GM23338 (cell line): ENCODE data around the gene SRF. TPM values are rescaled to one million over a fixed set of nuclear protein-coding genes. Genes with fewer than 3 reads are reported as not detected.

Source experiments
- ATAC-seq: fragments of 200-7000 bp; cut with Tn5 transposase; 3 replicates; pipeline ENCODE4 v1.9.1; 2020
- DNase-seq: peaks from one replicate; pipeline ENCODE4 v3.0.0-alpha.2; 2015; ENCODE audit warnings: low spot score
- H2AFZ ChIP-seq: fragments of 200-600 bp; sonication (generic); 2 replicates; pipeline ENCODE4 v1.8.0; 2016; ENCODE audit warnings: antibody characterized with exemption, mild to moderate bottlenecking, moderate library complexity
- H3F3A ChIP-seq: fragments of 200-600 bp; sonication (generic); replicated peaks from 2 replicates; pipeline ENCODE4 v1.8.0; 2017; ENCODE audit warnings: antibody characterized with exemption, mixed run types, low read depth
- H3K27ac ChIP-seq: fragments of 200-600 bp; sonication (generic); 2 replicates; pipeline ENCODE4 v1.6.1; 2016; ENCODE audit warnings: low read depth
- H3K27me3 ChIP-seq: fragments of 200-600 bp; sonication (generic); 2 replicates; pipeline ENCODE4 v1.8.0; 2016; ENCODE audit warnings: mild to moderate bottlenecking, mixed run types, moderate library complexity; ENCODE audit not compliant: insufficient read depth
- H3K36me3 ChIP-seq: fragments of 200-600 bp; sonication (generic); 2 replicates; pipeline ENCODE4 v1.8.0; 2016; ENCODE audit warnings: mild to moderate bottlenecking; ENCODE audit not compliant: insufficient read depth
- H3K4me1 ChIP-seq: fragments of 200-600 bp; sonication (generic); 2 replicates; pipeline ENCODE4 v1.8.0; 2016; ENCODE audit warnings: mild to moderate bottlenecking, moderate library complexity; ENCODE audit not compliant: insufficient read depth
- H3K4me2 ChIP-seq: fragments of 200-600 bp; sonication (generic); 2 replicates; pipeline ENCODE4 v1.7.1; 2017; ENCODE audit warnings: mixed run types
- H3K4me3 ChIP-seq: fragments of 200-600 bp; sonication (generic); 2 replicates; pipeline ENCODE4 v1.6.1; 2016; ENCODE audit warnings: mixed run types
- H3K79me2 ChIP-seq: fragments of 200-600 bp; sonication (generic); replicated peaks from 2 replicates; pipeline ENCODE4 v1.8.0; 2017; ENCODE audit warnings: mild to moderate bottlenecking; ENCODE audit not compliant: insufficient read depth
- H3K9me2 ChIP-seq: fragments of 200-600 bp; sonication (generic); 2 replicates; pipeline ENCODE4 v1.8.0; 2017; ENCODE audit not compliant: insufficient read depth
- H4K20me1 ChIP-seq: fragments of 200-600 bp; sonication (generic); replicated peaks from 2 replicates; pipeline ENCODE4 v1.8.0; 2017; ENCODE audit warnings: mild to moderate bottlenecking; ENCODE audit not compliant: insufficient read depth
- H3K27ac Mint-ChIP-seq: 2 replicates; pipeline ENCODE4 v1.8.0; 2020; ENCODE audit warnings: inconsistent platforms, mild to moderate bottlenecking, moderate library complexity, mixed read lengths
- H3K27me3 Mint-ChIP-seq: 3 replicates; pipeline ENCODE4 v1.8.0; 2022; ENCODE audit warnings: low read depth, mild to moderate bottlenecking, moderate library complexity, mixed read lengths, inconsistent platforms; ENCODE audit not compliant: insufficient read depth, poor library complexity
- H3K36me3 Mint-ChIP-seq: 3 replicates; pipeline ENCODE4 v1.8.0; 2021; ENCODE audit warnings: low read depth, mild to moderate bottlenecking, inconsistent platforms, moderate library complexity, mixed read lengths
- H3K4me1 Mint-ChIP-seq: 3 replicates; pipeline ENCODE4 v1.8.0; 2020; ENCODE audit warnings: mild to moderate bottlenecking, inconsistent platforms, mixed read lengths
- H3K4me3 Mint-ChIP-seq: 3 replicates; pipeline ENCODE4 v1.8.0; 2021; ENCODE audit warnings: moderate library complexity, mild to moderate bottlenecking, inconsistent platforms, mixed read lengths
- H3K9me3 Mint-ChIP-seq: 3 replicates; pipeline ENCODE4 v1.8.0; 2020; ENCODE audit warnings: moderate library complexity, mild to moderate bottlenecking, inconsistent platforms, mixed read lengths
- CREB1 ChIP-seq: fragments of 250-450 bp; sonication (Bioruptor Pico); IDR thresholded peaks from 2 replicates; pipeline ENCODE4 v1.5.0; 2020; ENCODE audit warnings: low read depth, mild to moderate bottlenecking, moderate library complexity
- CTCF ChIP-seq, 2 experiments: fragments of 200-600 bp in 1 of 2; sonication (generic) in 1 of 2; conservative IDR thresholded peaks; 2 replicates each; pipeline versions ENCODE4 v1.5.1 to v1.6.1; 2016 to 2017; ENCODE audit warnings: antibody characterized with exemption in 2 of 2, low read depth in 2 of 2, mild to moderate bottlenecking in 2 of 2, moderate library complexity in 1 of 2
- ETS1 ChIP-seq: IDR thresholded peaks from 2 replicates; pipeline ENCODE4 v1.6.1; 2016; ENCODE audit warnings: antibody characterized with exemption
- EZH2 ChIP-seq: fragments of 200-600 bp; sonication (generic); IDR thresholded peaks from one replicate; pipeline ENCODE4 v1.8.0; 2017; ENCODE audit warnings: antibody characterized with exemption, mild to moderate bottlenecking, low read depth; ENCODE audit not compliant: unreplicated experiment
- EZH2phosphoT487 ChIP-seq: fragments of 200-600 bp; sonication (generic); IDR thresholded peaks from one replicate; pipeline ENCODE4 v1.8.1; 2018; ENCODE audit warnings: antibody characterized with exemption; ENCODE audit not compliant: unreplicated experiment
- JUNB ChIP-seq: IDR thresholded peaks from one replicate; pipeline ENCODE4 v1.6.1; 2016; ENCODE audit warnings: antibody characterized with exemption; ENCODE audit not compliant: unreplicated experiment
- NANOG ChIP-seq: IDR thresholded peaks from 2 replicates; pipeline ENCODE4 v1.6.1; 2016; ENCODE audit warnings: antibody characterized with exemption, borderline replicate concordance
- POLR2AphosphoS5 ChIP-seq: IDR thresholded peaks from 2 replicates; pipeline ENCODE4 v1.6.1; 2016; ENCODE audit warnings: antibody characterized with exemption, low read depth
- REST ChIP-seq: IDR thresholded peaks from one replicate; pipeline ENCODE4 v1.6.1; 2018; ENCODE audit warnings: antibody characterized with exemption; ENCODE audit not compliant: unreplicated experiment
- STAT1 ChIP-seq: IDR thresholded peaks from one replicate; pipeline ENCODE4 v1.6.1; 2016; ENCODE audit warnings: antibody characterized with exemption; ENCODE audit not compliant: unreplicated experiment
- ZNF114 ChIP-seq: fragments of 250-450 bp; sonication (Bioruptor Pico); IDR thresholded peaks from 2 replicates; pipeline ENCODE4 v1.5.0; 2020; ENCODE audit warnings: mild to moderate bottlenecking, moderate library complexity
- ZNF331 ChIP-seq: fragments of 250-450 bp; sonication (Bioruptor Pico); IDR thresholded peaks from 2 replicates; pipeline ENCODE4 v1.5.0; 2020; ENCODE audit warnings: low read depth, mild to moderate bottlenecking, moderate library complexity
- ZNF462 ChIP-seq: fragments of 250-450 bp; sonication (Bioruptor Pico); IDR thresholded peaks from 2 replicates; pipeline ENCODE4 v1.5.0; 2020; ENCODE audit warnings: mild to moderate bottlenecking, moderate library complexity
- polyA plus RNA-seq: library from polyadenylated mRNA; unstranded; fragments of >200 nt; fragmentation: Nextera tagmentation; extraction: Ambion mirVana; gene quantifications from 2 replicates; pipeline ENCODE4 v1.2.1, GENCODE V29; 2016
- total RNA-seq: library from RNA; depleted of rRNA; stranded (reverse); fragments of >200 nt; shearing (Covaris generic); gene quantifications from 2 replicates; pipeline ENCODE4 v1.2.3, GENCODE V29; 2014

The SRF gene
- total and polyA plus RNA-seq, 2 experiments from 2014 or later: 9.9 to 54.9 TPM

- Mint-ChIP-seq H3K4me1 (peaks cover 36% of the 10 kb centered on the region), H3K4me3 (no peak overlapping the region), H3K36me3 (peaks cover 20% of the 10 kb centered on the region), H3K27ac (peak overlapping the region; percentile 64), H3K27me3 (peaks cover 24% of the 10 kb centered on the region), H3K9me3 (no peaks in the 10 kb centered on the region; the same call in 2 of the 3 replicates)
- no peak for DNase-seq
- Histone ChIP-seq H3K9me2 (no peaks in the 10 kb centered on the region), H3K79me2 (peaks cover 51% of the 10 kb centered on the region), H3F3A (no peaks in the 10 kb centered on the region), H3K4me1 (peaks cover 10% of the 10 kb centered on the region), H3K4me2 (no peak overlapping the region), H3K4me3 (no peak overlapping the region), H2AFZ (no peak overlapping the region), H4K20me1 (peaks cover 6% of the 10 kb centered on the region; the same call in 1 of the 2 replicates), H3K27me3 (no peaks in the 10 kb centered on the region), H3K36me3 (no peaks in the 10 kb centered on the region), H3K27ac (no peak overlapping the region)
- TF ChIP-seq EZH2phosphoT487: no peak
- no peak for TF ChIP-seq STAT1
- no peak for TF ChIP-seq ETS1
- TF ChIP-seq ZNF462 (CRISPR knock-in tag): no peak
- TF ChIP-seq ZNF114 (CRISPR knock-in tag): no peak
- no peak for TF ChIP-seq EZH2
- TF ChIP-seq CTCF (conservative IDR thresholded peaks at IDR 0.05; ENCODE audit: low read depth in 2 of 2): no peak
- no peak for TF ChIP-seq CREB1 (CRISPR knock-in tag)
- TF ChIP-seq REST: no peak
- no peak for TF ChIP-seq POLR2AphosphoS5
- TF ChIP-seq NANOG: no peak
- no peak for TF ChIP-seq JUNB
- no peak for TF ChIP-seq ZNF331
- no peak for ATAC-seq
Observed at GRCh38 chr6:43127877-43128276, 43.2 kb upstream of the SRF start.
